Activated gamma-delta T cell treated with Interleukin-2 at 50 U/mL for 16 hours (primary cell): ENCODE data around the gene GAS6.
"Not testable (repeated sequence)": the region's sequence is repeated elsewhere in the genome, so short reads cannot be mapped to it uniquely, and the experiment has no call there.

Source experiments
- DNase-seq: peaks from one replicate; pipeline ENCODE4 v3.0.0-alpha.2; 2020

The GAS6 gene

DNA sequence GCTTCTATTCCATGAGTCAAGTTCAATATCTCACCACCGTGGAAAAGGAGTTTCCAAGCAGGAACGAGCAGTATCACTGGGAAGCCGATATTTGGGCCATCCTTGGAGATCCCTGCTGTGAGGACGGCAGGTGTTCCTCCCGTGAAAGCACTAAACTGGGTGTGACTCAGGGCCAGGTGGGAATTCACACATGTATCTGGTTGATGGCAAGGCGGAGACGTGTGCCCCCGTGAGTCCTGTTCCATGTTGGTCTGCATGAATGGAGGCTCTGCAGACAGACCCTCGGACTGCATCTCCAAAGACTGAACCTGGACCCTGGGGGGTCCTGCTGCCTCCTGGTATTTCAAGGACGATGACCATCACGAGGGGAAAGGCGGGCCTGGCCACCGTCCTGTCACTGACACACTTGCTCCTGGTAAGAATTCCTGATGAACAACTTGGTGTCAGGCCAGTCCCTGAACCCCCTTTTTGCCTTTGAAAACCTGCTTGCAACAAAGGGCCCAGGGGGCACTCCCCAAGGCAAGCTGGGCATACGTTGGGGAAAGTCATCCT is 22.8 kb upstream of the GAS6 start:
- no peak for DNase-seq

DNA sequence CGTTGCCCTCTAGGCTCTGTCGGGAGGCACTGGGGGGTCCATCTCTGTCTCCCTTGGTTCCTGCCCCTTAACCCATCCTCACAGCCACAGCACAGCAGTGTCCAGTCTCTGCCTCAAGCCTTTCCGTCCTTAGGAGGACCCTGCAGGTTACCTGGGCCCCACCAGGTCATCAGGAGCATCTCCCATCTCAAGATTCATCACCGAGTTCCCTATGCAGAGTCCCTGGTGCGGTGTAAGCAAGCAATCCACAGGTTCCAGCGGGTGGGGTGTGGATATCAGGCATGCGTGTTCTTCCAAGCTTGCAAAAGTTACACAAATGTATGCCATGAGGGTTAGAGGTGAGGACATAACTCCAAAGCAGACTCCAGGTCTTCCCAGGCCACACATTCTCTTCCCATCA is 20.9 kb upstream of the GAS6 start:
- DNase-seq: no peak

DNA sequence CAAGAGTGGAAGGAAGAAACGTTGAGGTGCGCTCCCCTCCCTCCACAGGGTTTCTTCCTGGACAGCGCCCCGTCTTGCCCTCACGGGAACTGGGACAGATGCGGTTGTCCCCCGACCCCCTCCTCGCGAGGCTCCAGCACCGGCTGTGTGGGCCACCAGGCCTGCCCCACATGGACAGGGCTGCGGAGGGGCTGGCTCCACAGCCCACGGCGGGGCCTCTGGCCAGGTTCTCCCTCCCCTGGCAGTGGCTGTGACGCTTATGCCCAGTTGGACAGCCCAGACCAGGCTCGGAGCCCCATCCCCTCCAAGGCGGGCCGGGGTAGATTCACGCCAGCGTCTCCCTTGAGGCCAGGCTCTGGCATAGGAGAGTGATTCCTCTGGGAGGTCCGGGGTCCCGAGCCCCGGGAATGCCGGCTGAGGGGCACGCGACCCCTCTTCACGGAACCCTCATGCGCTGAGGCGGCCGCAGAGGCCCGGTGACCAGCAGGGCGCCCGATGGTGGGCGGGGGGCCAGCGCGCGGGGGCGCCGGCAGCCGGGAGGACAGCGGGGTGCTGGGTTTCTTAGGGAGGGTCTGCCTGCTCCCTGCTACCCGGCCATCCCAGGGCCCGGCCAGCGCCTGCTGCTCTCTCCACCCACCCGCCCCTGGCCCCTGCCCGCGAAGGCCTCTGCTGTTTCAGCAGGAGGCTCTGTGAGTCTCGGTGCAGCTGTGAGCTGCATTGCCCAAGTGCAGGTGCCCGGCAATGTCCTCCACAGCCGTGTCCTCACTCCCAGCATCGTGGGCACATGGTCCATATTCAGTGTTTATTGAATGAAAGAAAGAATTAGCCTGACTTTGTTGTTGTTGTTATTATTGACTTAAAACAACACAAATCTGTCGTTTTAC is 20.3 kb upstream of the GAS6 start:
- no peak for DNase-seq

DNA sequence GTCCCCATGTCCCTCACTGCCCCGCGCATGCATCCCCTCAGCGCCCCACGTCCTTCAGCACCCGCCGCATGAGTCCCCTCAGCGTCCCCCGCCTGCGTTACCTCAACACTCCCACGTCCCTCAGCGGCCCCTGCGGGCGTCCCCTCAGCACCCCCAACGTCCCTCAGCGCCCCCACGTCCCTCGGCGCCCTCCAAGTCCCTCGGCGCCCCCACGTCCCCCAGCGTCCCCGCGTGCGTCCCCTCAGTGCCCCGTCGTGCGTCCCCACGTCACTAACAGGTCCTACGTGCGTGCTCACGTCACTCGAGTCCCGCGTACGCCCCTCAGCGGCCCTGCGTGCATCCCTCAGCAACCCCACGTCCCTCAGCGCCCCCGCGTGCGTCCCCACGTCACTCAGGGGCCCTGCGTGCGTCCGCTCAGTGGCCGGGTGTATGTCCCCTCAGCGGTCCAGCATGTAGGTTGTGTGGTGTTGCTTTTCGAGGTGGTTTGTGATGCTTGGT is 19.5 kb upstream of the GAS6 start:
- no peak for DNase-seq

DNA sequence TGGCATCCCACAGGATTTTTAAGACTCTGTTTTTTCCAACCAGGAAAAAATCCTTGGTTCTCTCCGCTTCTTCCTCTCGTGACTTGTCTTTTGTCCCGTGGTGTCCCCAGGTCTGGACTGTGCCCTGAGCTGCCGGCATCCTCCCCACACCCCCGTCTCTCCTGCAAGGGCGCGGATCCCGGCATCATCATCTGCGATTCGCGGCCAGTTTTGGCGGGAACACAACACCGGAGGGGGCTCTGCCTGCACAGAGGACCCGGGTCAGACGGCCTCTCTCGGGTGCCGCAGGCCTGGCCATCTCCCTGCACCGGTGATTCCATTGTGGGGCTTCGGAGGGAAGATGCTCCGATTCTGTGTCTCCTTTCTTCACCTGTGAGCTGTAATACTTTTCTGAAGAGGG is 18.8 kb upstream of the GAS6 start:
- no peak for DNase-seq

DNA sequence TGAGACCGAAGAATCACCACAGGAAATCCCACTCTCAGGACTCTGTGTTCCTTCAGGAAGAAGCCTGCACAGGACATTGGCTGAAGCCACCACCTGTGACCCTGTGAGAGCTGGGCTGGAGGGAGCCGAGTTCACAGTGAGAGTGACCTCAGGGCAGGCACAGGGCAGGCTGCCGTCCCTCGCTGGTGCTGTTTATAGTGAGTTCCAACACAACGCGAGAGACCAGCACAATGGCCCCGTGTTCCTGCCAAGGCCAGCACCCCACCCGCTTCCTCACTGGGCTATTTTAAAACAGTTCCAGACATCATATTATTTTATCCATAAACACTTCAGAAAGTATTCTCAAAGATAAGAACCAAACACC is 18.4 kb upstream of the GAS6 start:
- DNase-seq: no peak

DNA sequence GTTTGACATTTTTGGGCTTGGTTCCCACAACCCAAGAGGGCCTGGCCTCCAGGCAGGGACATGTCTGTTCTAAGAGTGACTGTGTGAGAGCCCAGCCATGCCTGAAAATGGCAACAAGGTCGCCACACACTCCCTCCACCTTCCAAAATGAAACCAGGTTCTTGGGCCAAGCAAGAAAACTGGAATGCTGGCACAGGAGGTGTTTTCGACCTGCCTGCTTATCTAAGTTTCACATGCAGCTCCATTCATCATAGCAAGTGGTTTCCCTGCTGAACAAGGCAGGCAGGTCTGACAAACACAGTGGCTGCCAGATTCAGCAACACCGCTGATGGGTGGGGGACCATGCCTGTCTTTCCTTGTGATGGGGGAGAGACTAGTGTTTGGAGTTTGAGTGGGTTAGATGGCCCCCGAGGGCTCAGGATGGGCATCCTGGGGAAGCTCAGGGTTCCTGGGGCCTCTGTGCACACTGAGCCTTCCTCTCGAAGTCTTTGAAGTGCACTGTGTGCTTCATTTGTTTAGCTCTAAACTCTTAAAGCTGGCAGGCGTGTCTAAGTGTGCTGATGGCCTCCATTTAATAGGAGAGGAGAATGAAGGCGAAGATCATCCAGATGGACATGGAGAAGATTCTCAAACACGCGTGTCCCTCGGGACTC is 17.9 kb upstream of the GAS6 start:
- DNase-seq: no peak

DNA sequence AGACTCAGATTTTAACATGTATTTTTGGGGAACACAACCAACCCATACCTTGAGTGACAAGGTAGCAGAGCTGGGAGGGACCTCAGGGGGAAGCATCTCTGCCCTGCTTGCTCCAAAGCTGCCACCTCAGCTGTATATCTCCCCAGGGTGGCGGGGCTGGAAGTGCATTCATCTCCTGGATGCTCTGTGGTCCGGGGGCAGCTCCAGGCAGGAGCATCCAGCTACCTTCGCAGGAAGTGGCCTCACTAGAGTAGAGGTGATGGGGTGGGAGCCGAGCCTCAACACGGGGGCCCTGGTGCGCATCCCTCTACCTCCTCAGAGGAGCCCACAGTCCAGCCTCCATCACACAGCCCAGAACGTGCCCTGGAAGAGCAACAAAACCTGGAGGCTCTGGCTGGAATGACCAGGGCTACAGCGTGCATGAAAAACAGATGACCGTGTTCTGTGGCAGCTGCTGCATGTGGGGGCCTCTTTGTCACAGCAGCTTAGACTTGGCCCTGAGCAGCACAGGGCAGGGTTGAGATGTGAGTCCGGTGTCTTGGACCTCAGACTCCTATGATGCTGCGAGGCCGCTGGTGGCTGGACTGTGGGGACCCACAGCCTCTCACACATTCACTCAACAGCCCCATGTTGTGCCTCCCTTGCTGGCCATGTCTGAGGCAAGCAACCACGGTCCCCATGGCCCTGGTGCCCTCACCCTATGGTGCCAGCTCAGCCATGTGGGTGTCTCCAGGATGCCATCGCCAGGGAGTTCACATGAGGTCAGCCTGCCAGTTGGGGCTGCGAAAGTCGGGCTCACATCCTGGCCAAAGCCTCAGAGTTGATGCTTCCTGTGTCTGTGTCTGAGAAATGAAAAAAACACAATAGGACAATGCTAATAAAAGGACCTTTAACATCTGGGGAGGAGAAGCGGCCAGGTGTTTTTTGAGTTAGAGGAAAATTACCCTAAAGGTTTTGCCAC is 17.1 kb upstream of the GAS6 start:
- no peak for DNase-seq

DNA sequence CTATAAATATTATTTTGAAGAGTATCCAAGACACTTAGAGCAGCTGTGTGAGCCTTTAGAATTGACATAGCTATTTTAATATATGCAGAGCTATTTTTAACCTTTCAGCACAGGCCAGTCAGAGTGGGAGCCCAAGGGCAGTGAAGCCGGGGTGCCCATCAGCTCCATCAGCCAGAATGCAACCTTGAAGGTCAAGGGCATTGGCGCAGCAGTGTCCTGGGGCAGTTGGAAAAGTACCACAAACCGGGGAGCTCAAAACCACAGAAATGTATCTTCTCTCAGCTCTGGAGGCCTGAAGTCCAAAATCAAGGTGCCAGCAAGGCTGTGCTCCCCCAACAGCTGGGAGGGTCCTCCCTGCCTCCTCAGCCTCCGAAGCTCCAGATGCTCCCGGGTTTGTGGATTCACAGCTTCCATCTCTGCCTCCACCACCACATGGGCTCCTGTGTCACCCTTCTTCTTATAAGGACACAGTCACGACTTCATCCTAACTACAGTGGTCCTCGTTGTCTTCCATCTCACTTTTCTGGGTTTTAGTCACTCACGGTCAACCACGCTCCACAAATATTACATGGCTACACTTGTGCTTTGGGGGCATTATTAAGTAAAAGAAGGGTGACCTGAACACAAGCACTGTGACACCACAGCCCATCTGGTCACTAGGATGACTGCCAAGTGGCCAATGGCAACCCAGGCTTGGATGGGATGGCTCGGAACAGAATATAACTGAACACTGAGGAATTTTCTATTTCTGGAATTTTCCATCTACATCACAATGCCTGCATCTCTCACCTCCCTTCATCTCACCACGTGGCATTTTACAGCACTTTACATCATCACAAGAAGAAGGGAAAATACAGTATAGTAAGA is 15.9 kb upstream of the GAS6 start:
- no peak for DNase-seq

DNA sequence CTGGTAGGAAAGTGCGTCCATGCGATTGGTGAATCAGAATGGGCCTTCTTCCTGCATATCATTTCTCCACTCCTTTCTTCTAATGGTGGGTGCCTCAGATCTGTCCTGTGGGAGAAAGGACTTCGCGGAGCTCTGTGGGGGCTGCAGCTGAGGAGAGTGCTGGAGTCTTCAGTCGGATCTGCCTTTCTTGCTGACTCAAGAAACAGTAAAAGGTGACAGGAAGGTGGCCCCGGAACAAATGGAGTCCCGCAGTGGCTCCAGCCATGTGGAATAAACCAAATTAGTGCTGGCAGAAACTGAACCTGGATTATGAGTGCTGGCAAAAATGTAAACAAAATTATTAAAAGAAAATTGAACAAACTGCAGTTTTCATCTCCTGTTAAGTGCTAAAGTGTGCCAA is 15.1 kb upstream of the GAS6 start:
- no peak for DNase-seq

DNA sequence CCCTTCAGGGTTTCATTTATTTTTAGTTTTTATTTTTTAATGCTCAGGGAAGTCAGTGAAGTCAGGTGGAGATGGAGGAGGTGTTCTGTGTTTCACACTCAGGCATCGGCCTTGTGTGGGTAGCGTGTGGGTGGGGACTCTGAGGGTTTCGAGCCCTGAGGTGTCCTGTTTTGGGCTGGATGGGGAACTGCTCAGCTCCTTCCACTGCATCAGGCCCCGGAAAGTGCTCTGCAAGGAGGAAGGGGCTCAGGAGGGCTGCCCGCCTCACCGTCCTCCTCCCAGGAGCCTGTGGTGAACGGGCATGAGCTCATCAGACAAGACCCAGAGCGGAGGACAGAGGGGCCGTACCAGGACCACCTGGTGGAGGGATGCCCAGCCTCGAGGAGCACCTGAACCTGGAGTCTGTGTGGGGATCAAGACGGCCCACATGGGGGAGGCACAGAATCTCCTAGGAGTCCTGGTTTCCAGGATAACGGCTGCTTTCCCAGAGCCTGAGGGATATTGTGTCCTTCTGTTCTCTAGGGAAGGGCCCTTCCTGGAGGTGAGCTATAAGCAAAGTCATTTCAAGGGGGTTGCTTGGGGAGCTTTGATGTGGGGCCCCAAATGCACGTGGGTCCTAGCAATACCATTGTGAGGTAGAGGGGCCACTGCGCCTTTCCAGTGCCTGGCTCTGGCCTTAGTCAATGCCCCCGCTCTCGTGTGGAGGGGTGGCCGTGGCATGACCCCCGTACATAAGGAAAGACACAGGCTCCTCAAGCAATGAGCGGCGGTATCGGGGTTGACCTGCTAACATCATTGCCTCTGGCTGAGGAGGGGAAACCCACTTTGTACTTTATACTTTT is 13.5 kb upstream of the GAS6 start:
- no peak for DNase-seq

DNA sequence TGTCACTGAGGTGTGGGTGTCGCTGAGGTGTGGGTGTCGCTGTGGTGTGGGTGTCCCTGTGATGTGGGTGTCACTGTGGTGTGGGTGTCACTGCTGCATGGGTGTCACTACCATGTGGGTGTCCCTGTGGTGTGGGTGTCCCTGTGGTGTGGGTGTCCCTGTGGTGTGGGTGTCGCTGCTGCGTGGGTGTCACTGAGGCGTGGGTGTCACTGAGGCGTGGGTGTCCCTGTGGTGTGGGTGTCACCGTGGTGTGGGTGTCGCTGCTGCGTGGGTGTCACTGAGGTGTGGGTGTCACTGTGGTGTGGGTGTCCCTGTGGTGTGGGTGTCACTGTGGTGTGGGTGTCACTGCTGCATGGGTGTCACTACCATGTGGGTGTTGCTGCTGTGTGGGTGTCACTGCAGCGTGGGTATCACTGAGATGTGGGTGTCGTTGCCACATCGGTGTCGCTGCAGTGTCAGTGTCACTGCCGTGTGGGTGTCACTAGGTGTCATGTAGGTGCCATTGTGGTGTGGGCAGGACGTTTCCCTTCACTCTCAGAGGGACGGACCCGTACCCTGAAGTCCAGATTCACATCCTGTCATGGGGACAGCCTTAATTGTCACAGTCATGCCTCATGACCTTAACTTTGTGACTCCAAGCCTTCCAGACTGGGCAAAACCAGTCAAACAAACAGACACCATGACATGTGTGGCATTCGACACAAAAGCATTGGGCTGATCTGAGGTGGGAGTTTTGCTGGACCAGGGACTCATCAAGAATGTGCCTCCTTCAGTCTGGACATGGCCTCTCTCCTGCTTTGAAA is 12.7 kb upstream of the GAS6 start:
- no peak for DNase-seq

DNA sequence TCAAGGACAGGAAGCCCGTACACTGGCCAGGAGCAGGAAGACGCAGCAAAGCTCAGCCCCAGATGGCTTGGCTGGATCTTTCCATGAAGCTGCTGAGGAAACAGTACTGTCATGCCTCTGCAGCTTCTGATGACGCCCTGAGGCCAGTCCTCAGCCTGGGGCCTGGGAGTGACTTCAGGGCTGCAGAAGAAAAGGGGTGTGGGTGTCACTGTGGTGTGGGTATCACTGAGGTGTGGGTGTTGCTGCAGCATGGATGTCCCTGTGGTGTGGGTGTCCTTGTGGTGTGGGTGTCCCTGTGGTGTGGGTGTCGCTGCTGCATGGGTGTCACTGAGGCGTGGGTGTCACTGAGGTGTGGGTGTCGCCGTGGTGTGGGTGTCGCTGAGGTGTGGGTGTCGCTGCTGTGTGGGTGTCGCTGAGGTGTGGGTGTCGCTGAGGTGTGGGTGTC is 12.0 kb upstream of the GAS6 start:
- DNase-seq: peak; percentile 23

DNA sequence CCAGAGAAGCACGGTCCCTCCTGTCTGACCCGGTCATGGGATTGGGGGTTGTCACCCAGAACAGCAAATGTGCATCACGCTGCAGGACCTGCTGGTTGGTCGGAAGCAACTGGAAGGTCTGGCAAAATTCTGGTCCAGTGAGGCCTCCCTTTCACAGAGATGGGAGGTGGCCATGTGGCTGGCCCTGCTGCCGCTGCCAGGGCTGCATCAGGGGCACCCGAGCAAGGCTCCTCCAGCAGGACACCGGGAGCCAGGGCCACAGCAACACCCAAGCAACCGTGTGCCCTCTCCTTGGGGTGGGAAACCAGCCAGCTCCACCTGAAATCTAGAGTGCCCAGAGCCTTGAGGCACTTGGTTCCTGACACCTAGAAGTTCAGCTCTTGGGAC is 11.5 kb upstream of the GAS6 start:
- no peak for DNase-seq

DNA sequence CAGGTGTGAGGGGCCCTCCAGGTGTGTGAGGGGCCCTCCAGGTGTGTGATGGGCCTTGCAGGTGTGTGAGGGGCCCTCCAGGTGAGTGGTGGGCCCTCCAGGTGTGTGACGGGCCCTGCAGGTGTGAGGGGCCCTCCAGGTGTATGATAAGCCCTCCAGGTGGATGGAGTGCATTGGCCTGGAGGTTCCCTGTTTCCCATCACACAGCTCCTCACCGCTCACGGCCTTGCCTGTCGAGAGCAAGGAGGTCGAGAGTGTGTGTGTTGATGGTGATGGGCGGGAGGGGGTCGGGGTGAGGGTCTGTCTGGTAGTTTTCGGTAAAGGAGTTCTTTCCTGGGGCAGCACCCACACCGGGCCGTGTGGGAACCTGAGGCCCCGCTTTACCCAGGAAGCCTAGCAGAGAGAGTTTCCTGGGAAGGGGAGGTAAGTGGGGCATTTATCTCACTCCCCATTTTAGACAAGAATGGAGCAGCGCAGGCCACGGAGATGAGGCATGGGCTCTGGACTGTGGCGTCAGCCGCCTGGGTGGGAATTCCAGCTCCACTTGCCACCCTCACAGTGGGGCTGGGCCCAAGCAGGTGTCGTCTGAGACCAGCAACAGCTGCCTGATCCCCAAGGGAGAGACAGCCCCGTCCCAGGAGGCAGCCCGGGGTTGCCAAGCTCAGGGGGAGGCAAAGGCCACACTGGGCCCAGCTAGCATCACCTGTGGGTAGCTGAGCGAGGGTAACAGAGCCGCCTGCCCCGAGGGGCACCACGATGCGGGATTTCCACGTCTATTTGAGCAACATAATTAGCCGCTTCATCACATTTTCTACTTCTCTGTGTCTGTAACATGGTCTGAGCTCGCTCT is 10.9 kb upstream of the GAS6 start:
- no peak for DNase-seq

DNA sequence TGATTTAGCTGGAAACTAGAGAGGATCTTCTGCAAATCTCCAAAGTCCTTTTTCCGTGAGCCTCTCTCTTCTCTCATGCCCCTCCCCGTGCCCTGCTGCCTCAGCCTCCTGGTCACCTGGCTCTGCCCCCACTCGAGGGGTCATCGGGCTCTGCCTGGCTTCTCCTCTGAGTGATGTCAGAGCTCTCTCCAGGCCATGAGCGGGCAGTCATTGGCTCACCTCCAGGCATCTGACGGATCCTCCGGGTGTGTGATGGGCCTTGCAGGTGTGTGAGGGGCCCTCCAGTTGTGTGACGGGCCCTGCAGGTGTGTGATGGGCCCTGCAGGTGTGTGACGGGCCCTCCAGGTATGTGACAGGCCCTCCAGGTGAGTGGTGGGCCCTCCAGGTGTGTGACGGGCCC is 10.3 kb upstream of the GAS6 start:
- no peak for DNase-seq

DNA sequence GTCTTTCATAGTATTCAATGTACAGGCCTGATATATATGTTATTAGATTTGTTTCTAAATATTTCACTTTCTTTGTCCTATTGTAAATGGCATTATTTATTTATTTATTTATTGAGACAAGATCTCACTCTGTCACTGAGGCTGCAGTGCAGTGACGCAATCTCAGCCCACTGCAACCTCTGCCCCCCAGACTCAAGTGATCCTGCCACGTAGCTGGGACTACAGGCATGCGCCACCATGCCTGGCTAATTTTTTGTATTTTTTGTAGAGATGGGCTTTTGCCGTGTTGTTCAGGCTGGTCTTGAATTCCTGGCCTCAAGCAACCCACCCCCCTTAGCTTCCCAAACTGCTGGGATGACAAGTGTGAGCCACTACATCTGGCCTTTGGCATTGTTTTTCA is 5.4 kb upstream of the GAS6 start:
- no peak for DNase-seq

DNA sequence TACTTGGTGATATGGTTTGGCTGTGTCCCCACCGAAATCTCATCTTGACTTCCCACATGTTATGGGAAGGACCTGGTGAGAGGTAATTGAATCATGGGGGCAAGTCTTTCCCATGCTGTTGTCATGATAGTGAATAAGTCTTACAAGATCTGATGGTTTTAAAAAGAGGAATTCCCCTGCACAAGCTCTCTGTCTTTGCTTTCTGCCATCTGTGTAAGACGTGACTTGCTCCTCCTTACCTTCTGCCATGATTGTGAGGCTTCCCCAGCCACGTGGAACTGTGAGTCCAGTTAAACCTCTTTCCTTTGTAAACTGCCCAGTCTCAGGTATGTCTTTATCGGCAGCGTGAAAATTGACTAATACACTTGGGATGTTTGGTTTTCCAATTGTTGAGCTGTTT is 4.0 kb upstream of the GAS6 start:
- DNase-seq: not testable (repeated sequence)

DNA sequence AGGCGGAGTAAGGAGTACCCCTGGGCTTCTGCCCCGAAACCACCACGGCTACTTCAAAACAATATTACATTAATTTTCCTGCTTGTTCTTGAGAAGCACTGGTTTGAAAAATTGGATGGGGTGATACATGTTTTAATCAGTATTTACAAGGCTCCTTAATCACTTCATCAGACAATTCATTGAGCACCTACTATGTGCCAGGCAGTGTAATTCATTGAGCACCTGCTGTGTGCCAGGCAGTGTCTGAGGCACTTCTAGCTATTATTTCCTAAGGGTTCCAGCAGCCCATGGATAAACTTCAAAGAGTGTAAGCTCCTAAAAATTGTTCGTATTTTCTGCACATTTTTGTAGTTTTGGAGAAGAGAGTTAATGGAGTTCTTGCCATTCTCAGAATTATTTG is 1.6 kb upstream of the GAS6 start:
- DNase-seq: no peak
